HG02870 (cell line): ENCODE measurements around the gene PRDM16.

Experiments
- ATAC-seq: cut with Tn5 transposase; IDR thresholded peaks from one replicate; pipeline ENCODE4 v1.9.1; 2021; ENCODE audit warnings: mild to moderate bottlenecking, moderate library complexity; ENCODE audit not compliant: unreplicated experiment

Gene PRDM16

GRCh38 chr1:3138623-3139151 is 69.7 kb downstream of the PRDM16 start:
- no peak for ATAC-seq

- ATAC-seq, result no peak
Observed at GRCh38 chr1:3139451-3139852, 70.4 kb downstream of the PRDM16 start.

- no peak for ATAC-seq
Observed at GRCh38 chr1:3139871-3140361, 70.9 kb downstream of the PRDM16 start.

- no peak for ATAC-seq
Observed at GRCh38 chr1:3140437-3140836, 71.4 kb downstream of the PRDM16 start.

GRCh38 chr1:3141129-3141528 is 72.1 kb downstream of the PRDM16 start:
- ATAC-seq, result no peak

- ATAC-seq, result no peak
Observed at GRCh38 chr1:3141836-3142235, 72.8 kb downstream of the PRDM16 start.

GRCh38 chr1:3142236-3142635 is 73.2 kb downstream of the PRDM16 start:
- ATAC-seq, result no peak

- ATAC-seq, result no peak
Observed at GRCh38 chr1:3142751-3143150, 73.7 kb downstream of the PRDM16 start.

GRCh38 chr1:3145532-3146325 is 76.7 kb downstream of the PRDM16 start:
- ATAC-seq, result no peak

- no peak for ATAC-seq
Observed at GRCh38 chr1:3146458-3146857, 77.5 kb downstream of the PRDM16 start.

GRCh38 chr1:3146907-3147306 is 77.9 kb downstream of the PRDM16 start:
- ATAC-seq, result no peak

GRCh38 chr1:3148171-3148570 is 79.2 kb downstream of the PRDM16 start:
- ATAC-seq, result no peak

GRCh38 chr1:3149277-3149676 is 80.3 kb downstream of the PRDM16 start:
- ATAC-seq, result no peak

- ATAC-seq, result no peak
Observed at GRCh38 chr1:3151456-3151855, 82.5 kb downstream of the PRDM16 start.

GRCh38 chr1:3152143-3152542 is 83.1 kb downstream of the PRDM16 start:
- no peak for ATAC-seq

GRCh38 chr1:3153197-3153596 is 84.2 kb downstream of the PRDM16 start:
- no peak for ATAC-seq

GRCh38 chr1:3153902-3154795 is 85.1 kb downstream of the PRDM16 start:
- no peak for ATAC-seq

GRCh38 chr1:3155056-3155925 is 86.3 kb downstream of the PRDM16 start:
- no peak for ATAC-seq

- no peak for ATAC-seq
Observed at GRCh38 chr1:3155926-3156220, 86.9 kb downstream of the PRDM16 start.

GRCh38 chr1:3156936-3157335 is 87.9 kb downstream of the PRDM16 start:
- no peak for ATAC-seq

GRCh38 chr1:3158347-3158746 is 89.3 kb downstream of the PRDM16 start:
- no peak for ATAC-seq
